Right ventricle myocardium superior (tissue), 1 donor: Measurements from ENCODE around the gene CLECL1. TPM values are rescaled to one million over a fixed set of nuclear protein-coding genes. Genes with fewer than 3 reads are reported as not detected.
A peak's percentile ranks its signal among the peaks of the same experiment; 100 is the strongest.
"Not testable (repeated sequence)": the region's sequence is repeated elsewhere in the genome, so short reads cannot be mapped to it uniquely, and the experiment has no call there.

Experiments
- ATAC-seq: fragments of 200-7000 bp; cut with Tn5 transposase; one replicate; pipeline ENCODE4 v1.9.1; 2020; ENCODE audit warnings: mild to moderate bottlenecking; ENCODE audit not compliant: poor library complexity
- DNase-seq: peaks from one replicate; pipeline ENCODE4 v3.0.0-alpha.2; 2020
- intact Hi-C: fragments of 100-400 bp; cut with DNase I; formaldehyde crosslinking; loops from one replicate; pipeline ENCODE4 v1.11.2; 2022
- total RNA-seq: library from RNA; stranded (reverse); fragmentation: NEBNext Ultra II Directional; extraction: Animal tissue kit (Norgen Biotek cat#: 25700); gene quantifications from one replicate; pipeline ENCODE4 v1.2.1, GENCODE V29; 2021
- donor health status: DM: no; HTN: yes; CAD: no; lungs with severe emphysema.

The CLECL1 gene
- total RNA-seq, 1 donor from 2014 or later = not detected

DNA sequence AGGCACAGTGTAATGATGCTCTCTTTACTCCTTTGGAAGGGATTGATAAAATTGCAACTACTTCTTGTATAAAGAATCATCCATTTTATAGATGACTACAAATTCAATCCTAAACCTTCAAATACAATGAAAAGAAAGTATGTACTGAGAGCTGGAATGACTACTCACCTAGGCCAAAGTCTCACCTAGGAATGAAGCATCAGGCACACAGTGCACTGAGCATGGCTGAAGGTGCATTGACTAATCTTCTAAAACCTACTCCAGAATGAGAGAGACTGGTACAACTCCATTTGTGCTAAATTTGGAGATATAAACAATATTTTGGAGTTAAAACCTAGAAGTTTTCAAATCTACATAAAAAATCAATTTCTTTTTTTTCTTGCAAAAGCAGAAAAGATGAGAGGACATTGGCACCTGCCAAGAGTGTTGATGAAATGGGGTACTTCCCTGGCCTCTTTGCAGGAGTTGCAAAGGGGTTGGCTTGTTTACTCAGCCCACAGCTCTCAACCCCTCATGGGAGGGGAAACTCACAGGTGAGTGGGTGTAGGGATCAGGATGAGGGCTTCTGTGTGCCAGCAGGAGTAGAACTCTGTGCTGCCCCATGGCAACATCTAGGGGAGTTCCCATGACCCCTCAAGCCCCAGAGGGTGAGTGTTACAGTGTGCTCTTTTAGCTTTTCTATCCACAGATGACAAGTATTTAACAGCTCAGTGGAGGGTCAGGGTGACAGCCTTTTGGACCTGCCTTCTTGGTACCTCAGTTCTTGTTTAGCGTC, 31.3 kb downstream of the CLECL1 start:
- no peak for DNase-seq
- ATAC-seq = no peak
- intact Hi-C loops = no loop called here

DNA sequence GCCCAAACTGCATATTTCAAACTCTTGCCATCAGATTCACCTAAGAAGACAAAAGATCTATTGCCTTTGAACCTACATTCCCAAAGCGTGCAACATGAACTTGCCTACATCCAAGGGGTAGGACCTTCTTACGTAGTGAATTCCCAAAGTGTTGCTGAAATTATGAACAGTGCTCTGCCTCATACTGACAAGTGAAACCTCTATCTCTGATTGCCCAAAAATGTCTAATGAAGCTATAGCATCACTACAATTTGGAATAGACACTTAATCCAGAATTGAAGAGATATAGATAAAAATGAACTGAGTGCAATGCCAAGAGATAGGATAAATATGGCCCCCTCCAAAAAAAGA, 32.3 kb downstream of the CLECL1 start:
- intact Hi-C loops = no loop called here
- no peak for DNase-seq
- ATAC-seq = peak; percentile 43

DNA sequence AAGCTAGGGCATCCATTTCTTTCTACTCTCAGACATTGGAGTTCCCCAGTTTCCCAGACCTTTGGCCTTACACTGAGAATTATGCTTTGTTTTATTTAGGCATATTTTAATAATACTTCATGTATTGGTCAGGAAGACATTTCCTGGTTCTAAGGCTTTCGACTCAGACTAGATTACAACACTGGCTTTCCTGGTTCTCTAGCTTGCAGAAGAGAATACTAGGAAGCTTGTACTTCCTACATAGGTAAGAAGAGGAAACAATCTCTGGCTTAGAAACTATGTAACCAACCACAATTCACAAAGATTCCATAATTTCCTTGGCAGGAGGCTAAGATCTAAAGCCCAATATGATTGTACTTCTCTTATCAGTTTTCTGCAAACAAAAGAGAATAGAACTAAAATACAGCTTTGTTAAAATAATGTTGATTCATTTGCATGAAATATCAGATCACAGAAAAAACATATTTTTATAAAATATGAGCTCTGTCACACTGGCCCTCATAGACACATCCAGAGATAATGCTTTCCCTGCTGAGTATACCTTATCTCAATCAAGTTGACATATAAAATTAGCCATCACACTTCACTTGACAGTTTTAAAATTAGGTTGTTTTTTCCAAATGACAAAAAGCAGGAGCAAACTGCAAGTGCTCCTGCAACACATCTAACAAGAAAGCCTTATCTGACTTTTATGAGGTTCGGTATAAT, 32.8 kb downstream of the CLECL1 start:
- ATAC-seq (peak; percentile 71), DNase-seq (no peak)
- intact Hi-C loops = no loop called here

DNA sequence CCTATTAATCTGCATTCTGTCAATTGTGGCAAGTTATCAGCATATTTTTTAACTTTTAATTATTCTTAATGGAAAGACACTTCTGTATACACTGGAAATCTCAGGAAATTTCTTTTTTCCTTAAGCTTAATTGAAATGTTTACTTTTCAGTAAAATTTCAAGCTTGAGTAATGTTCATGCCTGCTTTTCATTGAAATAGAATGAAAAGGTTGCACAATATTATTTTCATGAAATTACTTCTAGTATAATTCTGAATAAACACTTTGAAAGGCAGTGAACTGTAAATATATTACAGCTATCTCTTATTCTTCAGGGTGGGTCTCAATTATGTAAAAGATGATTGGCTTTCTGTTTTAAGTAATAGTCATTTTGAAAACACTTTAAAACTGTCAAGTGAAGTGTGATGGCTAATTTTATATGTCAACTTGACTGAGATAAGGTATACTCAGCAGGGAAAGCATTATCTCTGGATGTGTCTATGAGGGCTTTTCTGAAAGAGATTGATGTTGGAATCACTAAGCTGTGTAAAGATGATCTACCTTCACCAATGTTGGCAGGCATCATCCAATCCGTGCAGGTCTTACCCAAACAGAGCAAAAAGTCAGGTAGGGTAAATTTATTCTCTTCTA, 33.5 kb downstream of the CLECL1 start:
- intact Hi-C loops = no loop called here
- peak; percentile 78 for ATAC-seq
- no peak for DNase-seq

DNA sequence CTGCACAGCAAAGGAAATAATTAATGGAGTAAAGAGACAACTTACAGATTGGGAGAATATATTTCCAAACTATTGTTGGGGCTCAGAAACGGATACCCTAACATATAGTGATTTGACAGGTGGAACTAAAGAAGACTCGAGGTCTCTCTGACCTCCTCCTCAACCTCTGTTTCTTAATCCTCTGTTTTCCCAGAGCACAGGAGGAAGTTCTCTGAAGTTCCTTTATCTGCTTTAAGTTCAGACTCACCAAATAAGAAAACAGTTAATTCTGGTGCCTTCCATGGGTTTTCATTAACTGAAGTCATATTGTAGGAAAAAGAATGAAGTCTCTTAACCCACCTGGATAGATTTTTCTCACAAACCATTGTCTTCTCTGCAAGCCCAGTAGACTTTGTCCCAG, 34.2 kb downstream of the CLECL1 start:
- DNase-seq = no peak
- intact Hi-C loops = no loop called here
- ATAC-seq = no peak

DNA sequence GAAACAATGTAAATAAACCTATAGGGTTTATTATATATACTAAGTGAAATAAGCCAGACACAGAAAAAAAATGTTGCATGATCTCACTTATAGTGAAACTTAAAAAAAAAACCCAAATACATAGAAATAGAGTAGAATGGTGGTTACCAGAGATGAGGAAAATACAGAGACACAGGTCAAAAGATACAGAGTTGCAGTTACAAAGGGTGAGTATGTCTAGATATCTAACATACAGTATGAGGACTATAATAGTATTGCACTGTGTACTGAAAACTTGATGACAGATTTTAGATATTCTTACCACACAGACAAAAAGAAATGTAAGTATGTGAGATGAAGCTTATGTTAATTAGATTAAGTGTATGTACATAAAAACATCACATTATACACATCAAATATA, 35.3 kb downstream of the CLECL1 start:
- intact Hi-C loops = no loop called here
- no peak for DNase-seq
- no peak for ATAC-seq

DNA sequence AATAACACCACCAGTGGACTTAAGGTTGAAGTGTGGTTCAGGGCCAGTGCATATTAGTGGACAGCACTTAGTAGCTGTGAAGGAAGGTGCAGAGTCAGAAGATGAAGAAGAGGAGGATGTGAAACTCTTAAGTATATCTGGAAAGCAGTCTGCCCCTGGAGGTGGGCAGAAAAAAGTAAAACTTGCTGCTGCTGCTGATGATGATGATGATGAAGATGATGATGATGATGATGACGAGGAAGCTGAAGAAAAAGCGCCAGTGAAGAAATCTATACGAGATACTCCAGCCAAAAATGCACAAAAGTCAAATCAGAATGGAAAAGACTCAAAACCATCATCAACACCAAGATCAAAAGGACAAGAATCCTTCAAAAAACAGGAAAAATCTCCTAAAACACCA, 37.2 kb downstream of the CLECL1 start:
- ATAC-seq, DNase-seq: not testable (repeated sequence)

DNA sequence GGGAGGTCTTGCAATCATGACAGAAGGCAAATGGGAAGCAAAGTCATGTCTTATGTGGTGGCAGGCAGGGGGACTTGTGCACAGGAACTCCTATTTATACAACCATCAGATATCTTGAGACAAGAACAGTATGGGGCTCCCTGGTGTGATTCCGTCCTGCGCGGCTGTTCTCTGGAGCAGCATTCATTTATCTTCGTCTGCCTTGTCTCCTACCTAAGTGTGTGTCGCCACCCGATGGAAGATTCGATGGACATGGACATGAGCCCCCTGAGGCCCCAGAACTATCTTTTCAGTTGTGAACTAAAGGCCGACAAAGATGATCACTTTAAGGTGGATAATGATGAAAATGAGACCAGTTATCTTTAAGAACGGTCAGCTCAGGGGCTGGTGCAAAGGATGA, 37.7 kb downstream of the CLECL1 start:
- intact Hi-C loops, DNase-seq, ATAC-seq: not testable (repeated sequence)

More for the DNA sequence above, 37.2 kb downstream of the CLECL1 start:
- intact Hi-C loops = not testable (repeated sequence)

DNA sequence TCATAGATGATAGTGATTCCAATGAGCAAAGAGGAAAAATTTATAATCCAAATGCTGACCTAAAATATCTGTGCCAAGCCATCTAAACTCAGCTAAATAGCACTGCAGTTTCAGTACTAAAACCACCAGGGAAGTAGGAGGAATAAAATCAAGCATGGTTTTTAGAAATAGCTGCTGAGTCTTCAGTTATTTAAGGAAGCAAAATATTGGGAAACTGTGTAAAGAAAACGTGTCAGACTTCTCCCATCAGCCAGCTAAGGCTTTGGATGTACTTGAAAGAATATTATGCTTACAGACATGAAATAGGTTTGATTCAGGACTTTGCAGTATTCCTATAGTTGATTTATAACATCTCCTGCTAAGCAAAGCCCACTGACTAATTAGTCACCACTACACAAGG, 38.7 kb downstream of the CLECL1 start:
- intact Hi-C loops = no loop called here

DNA sequence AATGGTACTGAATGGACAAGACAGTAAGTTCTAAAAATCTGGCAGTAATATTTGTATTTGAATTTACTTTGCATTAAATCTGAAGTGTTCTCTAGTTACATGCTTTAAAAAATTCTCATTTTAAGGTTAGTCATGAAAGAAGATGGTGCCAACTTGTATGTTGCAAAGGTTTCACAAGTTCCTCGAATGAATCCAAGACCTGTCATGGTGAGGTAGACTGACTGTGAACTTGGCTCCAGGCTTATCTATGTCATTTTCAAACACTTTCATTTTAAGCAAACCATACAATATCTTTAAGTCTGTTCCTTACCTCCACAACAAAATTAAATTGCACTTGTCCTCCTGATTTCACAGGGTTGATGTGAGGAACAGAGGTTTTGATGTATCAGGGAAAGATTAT, 40.0 kb downstream of the CLECL1 start:
- intact Hi-C loops = no loop called here
- ATAC-seq = no peak
- DNase-seq = no peak

More for the DNA sequence above, 38.7 kb downstream of the CLECL1 start:
- ATAC-seq (no peak), DNase-seq (no peak)

DNA sequence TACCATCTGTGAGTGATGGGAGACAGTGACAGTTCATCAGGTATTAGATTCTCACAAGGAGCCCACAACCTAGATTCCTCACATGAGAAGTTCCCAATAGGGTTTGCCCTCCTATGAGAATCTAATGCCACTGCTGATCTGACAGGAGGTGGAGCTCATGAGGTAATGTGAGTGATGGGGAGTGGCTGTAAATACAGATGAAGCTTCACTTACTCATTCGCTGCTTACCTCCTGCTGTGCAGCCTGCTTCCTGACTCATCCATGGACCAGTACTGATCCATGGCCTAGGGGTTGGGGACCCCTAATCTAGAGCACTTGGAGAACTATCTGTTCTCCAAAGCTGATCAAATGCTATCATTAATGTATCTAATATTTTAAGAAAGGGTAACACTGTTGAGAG, 45.7 kb downstream of the CLECL1 start:
- ATAC-seq = no peak
- intact Hi-C loops = no loop called here

DNA sequence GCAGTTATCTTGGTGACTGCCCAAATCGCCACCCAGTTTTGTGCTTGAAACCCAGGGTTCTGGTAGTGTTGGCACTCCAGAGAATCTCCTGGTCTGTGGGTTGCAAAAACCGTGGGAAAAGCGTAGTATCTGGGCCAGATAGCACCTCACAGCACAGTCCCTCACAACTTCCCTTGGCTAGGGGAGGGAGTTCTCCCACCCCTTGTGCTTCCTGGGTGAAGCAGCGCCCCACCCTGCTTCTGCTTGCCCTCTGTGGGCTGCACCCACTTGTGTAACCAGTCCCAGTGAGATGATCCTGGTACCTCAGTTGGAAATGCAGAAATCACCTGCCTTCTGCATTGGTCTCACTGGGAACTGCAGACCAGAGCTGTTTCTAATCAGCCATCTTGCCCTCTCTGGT, 47.0 kb downstream of the CLECL1 start:
- intact Hi-C loops = no loop called here
- ATAC-seq (no peak), DNase-seq (no peak)

More for the DNA sequence above, 45.7 kb downstream of the CLECL1 start:
- DNase-seq = no peak

DNA sequence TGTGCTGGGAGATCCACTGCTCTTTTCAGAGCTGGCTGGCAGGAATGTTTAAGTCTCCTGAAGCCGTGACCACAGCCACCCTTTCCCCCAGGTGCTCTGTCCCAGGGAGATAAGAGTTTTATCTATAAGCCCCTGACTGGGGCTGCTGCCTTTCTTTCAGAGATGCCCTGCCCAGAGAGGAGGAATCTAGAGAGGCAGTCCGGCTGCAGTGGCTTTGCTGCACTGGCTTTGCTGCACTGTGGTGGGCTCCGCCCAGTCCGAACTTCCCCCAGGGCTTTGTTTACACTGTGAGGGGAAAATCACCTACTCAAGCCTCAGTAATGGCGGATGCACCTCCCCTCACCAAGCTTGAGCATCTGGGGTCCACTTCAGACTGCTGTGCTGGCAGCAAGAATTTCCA, 47.5 kb downstream of the CLECL1 start:
- ATAC-seq, intact Hi-C loops, DNase-seq: not testable (repeated sequence)

DNA sequence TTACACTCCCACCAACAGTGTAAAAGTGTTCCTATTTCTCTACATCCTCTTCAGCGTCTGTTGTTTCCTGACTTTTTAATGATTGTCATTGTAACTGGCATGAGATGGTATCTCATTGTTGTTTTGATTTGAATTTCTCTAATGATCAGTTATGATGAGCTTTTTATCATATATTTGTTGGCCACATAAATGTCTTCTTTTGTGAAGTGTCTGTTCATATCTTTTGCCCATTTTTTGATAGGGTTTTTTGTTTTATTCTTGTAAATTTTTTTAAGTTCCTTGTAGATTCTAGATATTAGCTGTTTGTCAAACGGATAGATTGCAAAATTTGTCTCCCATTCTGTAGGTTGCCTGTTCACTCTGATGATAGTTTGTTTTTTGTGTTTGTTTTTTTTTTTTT, 49.9 kb downstream of the CLECL1 start:
- DNase-seq, ATAC-seq, intact Hi-C loops: not testable (repeated sequence)

DNA sequence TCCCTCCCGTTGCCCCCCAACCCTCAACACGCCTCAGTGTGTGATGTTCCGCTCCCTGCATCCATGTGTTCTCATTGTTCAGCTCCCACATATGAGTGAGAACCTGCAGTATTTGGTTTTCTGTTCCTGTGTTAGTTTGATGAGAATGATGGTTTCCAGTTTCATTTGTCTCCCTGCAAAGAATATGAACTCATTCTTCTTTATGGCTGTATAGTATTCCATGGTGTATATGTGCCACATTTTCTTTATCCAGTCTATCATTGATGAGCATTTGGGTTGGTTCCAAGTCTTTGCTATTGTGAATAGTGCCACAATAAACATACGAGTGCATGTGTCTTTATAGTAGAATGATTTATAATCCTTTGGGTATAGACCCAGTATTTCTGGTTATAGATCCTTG, 50.4 kb downstream of the CLECL1 start:
- ATAC-seq, intact Hi-C loops, DNase-seq: not testable (repeated sequence)

DNA sequence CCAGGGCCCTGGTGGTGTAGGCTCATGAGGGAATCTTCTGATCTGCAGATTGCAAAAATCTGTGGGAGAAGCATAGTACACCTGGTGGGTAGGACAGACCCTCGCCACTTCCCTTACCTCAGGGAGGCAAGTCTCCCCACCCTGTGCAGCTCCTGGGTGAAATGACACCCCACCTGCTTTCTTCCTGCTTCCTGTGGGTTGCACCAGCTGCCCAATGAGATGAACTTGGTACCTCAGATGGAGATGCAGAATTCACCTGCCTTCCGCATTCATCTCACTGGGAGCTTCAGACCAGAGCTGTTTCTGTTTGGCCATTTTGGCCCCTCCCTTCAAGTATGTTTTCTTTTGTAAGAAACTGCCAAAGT, 58.7 kb downstream of the CLECL1 start:
- intact Hi-C loops = no loop called here
- no peak for DNase-seq
- peak; percentile 29 for ATAC-seq

DNA sequence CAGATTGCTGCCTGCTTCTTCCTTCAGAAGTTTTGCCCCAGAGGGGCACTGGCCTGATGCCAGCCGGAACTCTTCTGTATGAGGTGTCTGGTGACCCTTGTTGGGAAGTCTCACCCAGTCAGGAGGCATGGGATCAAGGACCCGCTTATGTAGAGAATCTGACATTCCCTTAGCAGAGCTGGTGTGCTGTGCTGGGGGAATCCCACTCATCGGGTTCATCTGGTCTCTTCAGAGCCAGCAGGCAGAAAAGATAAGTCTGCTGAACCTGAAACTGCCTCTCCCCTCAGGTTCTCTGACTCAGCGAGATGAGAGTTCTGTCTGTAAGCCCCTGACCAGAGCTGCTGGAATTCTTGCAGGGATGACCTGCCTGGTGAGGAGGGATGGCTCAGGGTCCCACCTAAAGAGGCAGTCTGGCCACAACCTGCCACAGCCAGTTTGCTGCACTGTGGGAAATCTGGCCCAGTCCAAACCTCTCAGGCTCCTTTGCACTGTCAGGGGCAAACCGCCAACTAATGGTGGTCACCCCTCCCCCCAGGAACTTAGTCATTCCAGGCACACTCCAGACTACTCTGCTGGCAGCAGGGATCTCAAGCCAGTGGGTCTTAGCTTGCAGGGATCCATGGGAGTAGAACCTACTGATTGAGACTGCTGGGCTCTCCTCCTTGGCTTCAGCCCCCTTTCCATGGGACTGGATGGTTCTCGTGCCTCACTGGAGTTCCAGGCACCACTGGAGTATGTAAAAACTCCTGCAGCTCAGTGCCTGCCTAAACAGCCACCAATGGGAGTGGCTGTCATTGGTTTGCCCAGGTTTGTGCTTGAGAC, 59.3 kb downstream of the CLECL1 start:
- intact Hi-C loops = no loop called here
- DNase-seq (peak; percentile 73), ATAC-seq (peak; percentile 94)
